Epithelial cell of esophagus (primary cell): ENCODE measurements around the gene CCDC88C.
A peak's percentile ranks its signal among the peaks of the same experiment; 100 is the strongest.

Experiments
- DNase-seq: peaks from one replicate; pipeline ENCODE4 v3.0.0; 2010; ENCODE audit warnings: low read depth
- H3K4me3 ChIP-seq: 2 replicates; pipeline ENCODE4 v1.5.1; 2011; ENCODE audit warnings: mild to moderate bottlenecking, low read length, control low read depth
- CTCF ChIP-seq: IDR thresholded peaks from 2 replicates; pipeline ENCODE4 v1.5.1; 2011; ENCODE audit warnings: low read depth, mild to moderate bottlenecking, low read length, control low read depth, inconsistent platforms; ENCODE audit not compliant: insufficient read depth; ENCODE audit errors: missing control alignments

The CCDC88C gene

GRCh38 chr14:91264151-91265150 lies 153.2 kb downstream of the CCDC88C start:
- TF ChIP-seq CTCF = no peak
- H3K4me3 ChIP-seq = peak overlapping the region; percentile 31
- DNase-seq = no peak

- TF ChIP-seq CTCF = no peak
- no peak for DNase-seq
- no peak overlapping the region for H3K4me3 ChIP-seq
These were observed 154.3 kb downstream of the CCDC88C start for GRCh38 chr14:91263329-91263728.

- no peak for TF ChIP-seq CTCF
- no peak for DNase-seq
- H3K4me3 ChIP-seq = no peak overlapping the region
These were observed 155.6 kb downstream of the CCDC88C start for GRCh38 chr14:91261986-91262549.

GRCh38 chr14:91261115-91261514 lies 156.5 kb downstream of the CCDC88C start:
- no peak for TF ChIP-seq CTCF
- no peak overlapping the region for H3K4me3 ChIP-seq
- no peak for DNase-seq

- DNase-seq = no peak
- no peak overlapping the region for H3K4me3 ChIP-seq
- no peak for TF ChIP-seq CTCF
These were observed 158.7 kb downstream of the CCDC88C start for GRCh38 chr14:91258876-91259275.

GRCh38 chr14:91258011-91258618 lies 159.5 kb downstream of the CCDC88C start:
- no peak overlapping the region for H3K4me3 ChIP-seq
- no peak for TF ChIP-seq CTCF
- DNase-seq = peak; percentile 98
